Aorta (tissue), 5 donors: Measurements from ENCODE around the gene SWI5. TPM values are rescaled to one million over a fixed set of nuclear protein-coding genes. Genes with fewer than 3 reads are reported as not detected.
"Not testable (repeated sequence)": the region's sequence is repeated elsewhere in the genome, so short reads cannot be mapped to it uniquely, and the experiment has no call there.

Experiments used
- ATAC-seq: fragments of 200-7000 bp; cut with Tn5 transposase; one replicate; pipeline ENCODE4 v1.9.1; 2022; ENCODE audit warnings: moderate library complexity; ENCODE audit not compliant: low FRiP score
- DNase-seq, 2 donors: peaks; one replicate each; pipeline ENCODE4 v3.0.0-alpha.2; 2020
- H3K27ac ChIP-seq, 2 donors: one replicate each; pipeline ENCODE4 v1.5.1; 2013; ENCODE audit warnings: low read length in 2 of 2, mild to moderate bottlenecking in 2 of 2, moderate library complexity in 2 of 2, control low read depth in 1 of 2, inconsistent platforms in 1 of 2, low read depth in 1 of 2
- H3K27me3 ChIP-seq, 2 donors: one replicate each; pipeline ENCODE4 v1.6.1; 2013; ENCODE audit warnings: control low read depth in 1 of 2, low read length in 1 of 2, mild to moderate bottlenecking in 1 of 2, moderate library complexity in 1 of 2; ENCODE audit not compliant: insufficient read depth in 2 of 2, control insufficient read depth in 1 of 2
- H3K36me3 ChIP-seq, 2 donors: one replicate each; pipeline ENCODE4 v1.6.1; 2013; ENCODE audit warnings: control low read depth in 1 of 2, low read length in 1 of 2, mild to moderate bottlenecking in 1 of 2; ENCODE audit not compliant: insufficient read depth in 2 of 2, control insufficient read depth in 1 of 2
- H3K4me1 ChIP-seq, 2 donors: one replicate each; pipeline ENCODE4 v1.6.1; 2013; ENCODE audit warnings: low read length in 2 of 2, control low read depth in 1 of 2, mild to moderate bottlenecking in 1 of 2, moderate library complexity in 1 of 2; ENCODE audit not compliant: insufficient read depth in 2 of 2, control insufficient read depth in 1 of 2
- H3K4me3 ChIP-seq, 2 donors: one replicate each; pipeline ENCODE4 v1.5.1; 2013; ENCODE audit warnings: low read length in 2 of 2, control low read depth in 1 of 2, mild to moderate bottlenecking in 1 of 2
- H3K9me3 ChIP-seq: one replicate; pipeline ENCODE4 v1.6.1; 2013; ENCODE audit warnings: mild to moderate bottlenecking, low read length; ENCODE audit not compliant: control insufficient read depth
- WGBS, 2 donors: extraction: QIAGEN DNeasy Blood & Tissue Kit; methylation state at CpG; one replicate each; pipeline ENCODE4 v1.1.7; 2013; 5-methylcytosine and 5-hydroxymethylcytosine counted together
- intact Hi-C, 2 donors: fragments of 100-400 bp; cut with DNase I; formaldehyde crosslinking; loops; one replicate each; pipeline versions ENCODE4 v1.14.2 to v1.15.0; 2022
- polyA plus RNA-seq, 2 donors: library from polyadenylated mRNA; stranded (reverse); fragments of 200-250 nt; gene quantifications; one replicate each; pipeline ENCODE4 v1.2.3, GENCODE V29; 2013
- total RNA-seq, 2 donors: library from RNA; stranded (reverse); fragmentation: NEBNext Ultra II Directional; extraction: Animal tissue kit (Norgen Biotek cat#: 25700); gene quantifications; one replicate each; pipeline ENCODE4 v1.2.1, GENCODE V29; 2021
- donor health status: healthy with polysubstance abuse.
- donor health status: Bipolar disorder and iron deficiency.
- donor health status: DM: no; HTN: no; CAD: no.
- donor health status: DM: no; HTN: no; CAD: no.
- donor health status: DM: yes; HTN: yes; CAD: no.

SWI5 gene
- total and polyA plus RNA-seq, 4 donors, result 12.2 to 30.8 (median 22.4) TPM

DNA sequence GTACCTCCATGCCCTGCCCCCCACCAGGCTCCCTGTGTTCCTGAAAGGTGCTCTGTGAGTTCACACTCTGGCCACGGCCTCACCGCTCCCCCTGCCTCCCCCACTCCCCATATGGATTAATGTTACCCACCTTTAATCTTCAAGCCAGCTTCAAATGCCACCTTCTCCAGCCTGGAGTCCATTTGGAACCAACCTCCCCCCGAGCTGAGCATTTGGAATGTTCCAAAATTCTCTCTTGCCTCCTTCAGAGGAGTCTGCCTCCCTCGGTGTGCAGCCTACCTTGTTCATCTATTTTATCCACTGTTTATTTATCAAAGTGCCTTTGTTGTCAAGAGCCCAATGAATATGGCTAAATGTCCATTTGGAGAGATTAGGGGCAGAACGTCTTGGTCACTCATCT, 4.6 kb upstream of the SWI5 start:
- WGBS, 2 donors, result 57 to 62% methylated on average over 5 of the region's 5 CpGs
- ATAC-seq (no peak), DNase-seq (no peak)
- H3K9me3 ChIP-seq, result no peaks in the 10 kb centered on the region
- peaks cover 2 to 3% of the 10 kb centered on the region in 2 donors for H3K36me3 ChIP-seq
- intact Hi-C loops, result no loop called here
- H3K4me1 ChIP-seq, result no peaks in the 10 kb centered on the region
- H3K27me3 ChIP-seq, result no peaks in the 10 kb centered on the region
- no peak overlapping the region for H3K27ac ChIP-seq
- no peak overlapping the region for H3K4me3 ChIP-seq

- Histone ChIP-seq H3K27me3 (no peaks in the 10 kb centered on the region), H3K9me3 (no peaks in the 10 kb centered on the region), H3K4me1 (no peaks in the 10 kb centered on the region), H3K27ac (no peak overlapping the region), H3K4me3 (no peak overlapping the region), H3K36me3 (peaks cover 2 to 3% of the 10 kb centered on the region in 2 donors)
- DNase-seq, result no peak
- ATAC-seq, result no peak
- intact Hi-C loops, result no loop called here
- 42 to 46% methylated on average over 8 of the region's 8 CpGs for WGBS, 2 donors
Observed at GRCh38 chr9:128274245-128274644, 1.8 kb upstream of the SWI5 start.

- ATAC-seq (peak; percentile 83), DNase-seq (peak; percentile 67 to 86)
- peaks cover 2 to 3% of the 10 kb centered on the region in 2 donors for H3K36me3 ChIP-seq
- intact Hi-C loops, result no loop called here
- H3K4me1 ChIP-seq, result no peaks in the 10 kb centered on the region
- peak within 1 kb of the TSS in 1 of 2 donors; percentile 49 for H3K27ac ChIP-seq
- no peaks in the 10 kb centered on the region for H3K9me3 ChIP-seq
- H3K4me3 ChIP-seq, result peak within 1 kb of the TSS; percentile 77 to 83
- 1% methylated on average over 49 to 57 of the region's 57 CpGs for whole genome bisulfite sequencing, 2 donors
- no peaks in the 10 kb centered on the region for H3K27me3 ChIP-seq
Observed at GRCh38 chr9:128275198-128276007, 673 bp upstream of the SWI5 start, which contains the start of gene GOLGA2. Gene GOLGA2, minus strand, starts transcription at chr9:128276007. Its CDS starts 31 bp downstream, at chr9:128275976.

DNA sequence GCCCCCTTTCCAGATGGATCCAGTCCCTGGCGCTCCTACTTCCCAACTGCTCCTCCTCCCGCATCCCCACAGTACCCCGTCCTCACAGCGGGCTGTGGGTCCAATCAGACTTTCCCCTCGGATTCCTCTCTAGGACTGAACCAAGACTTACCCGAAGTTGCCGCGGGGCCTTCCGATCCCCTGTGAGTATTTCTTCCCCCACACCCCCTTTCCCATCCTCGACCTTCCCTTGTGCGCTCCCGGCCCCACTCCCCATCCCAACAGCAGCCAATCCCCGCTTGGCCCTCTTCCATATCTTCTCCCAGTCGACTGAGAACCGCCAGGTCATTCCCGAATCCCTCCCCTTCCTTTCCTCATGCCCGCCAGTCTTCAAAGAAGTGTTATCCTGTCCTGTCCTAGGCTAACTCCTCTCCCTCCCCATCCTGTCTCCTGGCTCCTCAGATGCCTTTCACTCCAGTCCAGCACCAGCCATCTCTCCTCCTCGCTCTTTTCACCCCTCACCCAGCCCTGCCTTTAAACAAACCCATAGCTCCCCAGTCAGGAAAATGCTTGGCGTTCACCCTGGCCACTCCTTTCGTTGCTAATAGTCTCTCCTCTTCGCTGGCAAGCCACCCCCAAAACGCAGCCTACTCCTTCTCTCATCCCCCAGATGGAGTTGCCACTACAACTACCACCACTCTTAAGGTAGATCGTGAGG, 646 bp downstream of the SWI5 start:
- Histone ChIP-seq H3K27ac (peak overlapping the region in 1 of 2 donors; percentile 42), H3K4me1 (no peaks in the 10 kb centered on the region), H3K9me3 (no peaks in the 10 kb centered on the region), H3K4me3 (peak overlapping the region; percentile 38 to 61), H3K27me3 (no peaks in the 10 kb centered on the region), H3K36me3 (peaks cover 0 to 3% of the 10 kb centered on the region in 2 donors)
- ATAC-seq (peak; percentile 52), DNase-seq (peak in 1 of 2 donors; percentile 79)
- intact Hi-C loops, result no loop called here
- 3% methylated on average over 23 of the region's 23 CpGs for WGBS, 2 donors

DNA sequence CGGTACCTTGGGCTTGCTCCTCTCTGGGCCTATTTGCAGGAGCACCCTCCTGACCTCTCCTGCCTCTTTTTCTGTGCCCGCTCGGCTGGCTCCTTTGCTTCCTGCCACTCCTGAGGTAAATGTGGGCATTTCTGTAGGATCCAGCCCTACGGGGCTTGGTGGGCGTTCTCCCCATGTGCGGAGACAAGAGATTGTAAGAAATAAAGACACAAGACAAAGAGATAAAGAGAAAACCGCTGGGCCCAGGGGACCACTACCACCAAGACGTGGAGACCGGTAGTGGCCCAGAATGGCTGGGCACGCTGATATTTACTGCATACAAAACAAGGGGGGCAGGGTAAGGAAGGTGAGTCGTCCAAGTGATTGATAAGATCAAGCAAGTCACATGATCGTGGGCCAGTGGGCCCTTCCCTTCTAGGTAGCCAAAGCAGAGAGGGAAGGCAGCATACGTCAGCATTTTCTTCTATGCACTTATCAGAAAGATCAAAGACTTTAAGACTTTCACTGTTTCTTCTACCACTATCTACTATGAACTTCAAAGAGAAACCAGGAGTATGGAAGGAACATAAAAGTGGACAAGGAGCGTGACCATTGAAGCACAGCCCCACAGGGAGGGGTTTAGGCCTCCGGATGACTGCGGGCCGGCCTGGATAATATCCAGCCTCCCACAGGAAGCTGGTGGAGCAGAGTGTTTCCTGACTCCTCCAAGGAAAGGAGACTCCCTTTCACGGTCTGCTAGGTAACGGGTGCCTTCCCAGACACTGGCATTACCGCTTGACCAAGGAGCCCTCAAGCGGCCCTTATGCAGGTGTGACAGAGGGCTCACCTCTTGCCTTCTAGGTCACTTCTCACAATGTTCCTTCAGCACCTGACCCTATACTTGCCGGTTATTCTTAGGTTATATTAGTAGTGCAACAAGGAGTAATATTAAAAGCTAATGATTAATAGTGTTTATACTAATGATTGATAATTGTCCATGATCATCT, 3.3 kb downstream of the SWI5 start:
- H3K4me1 ChIP-seq, H3K27me3 ChIP-seq, H3K36me3 ChIP-seq, H3K4me3 ChIP-seq, H3K27ac ChIP-seq, ATAC-seq, intact Hi-C loops, H3K9me3 ChIP-seq, DNase-seq: not testable (repeated sequence)
- 75 to 78% methylated on average over 22 of the region's 22 CpGs for WGBS, 2 donors

- Histone ChIP-seq H3K4me3 (no peak overlapping the region), H3K4me1 (no peaks in the 10 kb centered on the region), H3K9me3 (no peaks in the 10 kb centered on the region), H3K27ac (no peak overlapping the region), H3K36me3 (no peaks in the 10 kb centered on the region), H3K27me3 (no peaks in the 10 kb centered on the region)
- 95 to 97% methylated on average over 5 of the region's 5 CpGs for WGBS, 2 donors
- no peak for ATAC-seq
- no peak for DNase-seq
- intact Hi-C loops, result no loop called here
Observed at GRCh38 chr9:128280084-128280622, 4.1 kb downstream of the SWI5 start.

DNA sequence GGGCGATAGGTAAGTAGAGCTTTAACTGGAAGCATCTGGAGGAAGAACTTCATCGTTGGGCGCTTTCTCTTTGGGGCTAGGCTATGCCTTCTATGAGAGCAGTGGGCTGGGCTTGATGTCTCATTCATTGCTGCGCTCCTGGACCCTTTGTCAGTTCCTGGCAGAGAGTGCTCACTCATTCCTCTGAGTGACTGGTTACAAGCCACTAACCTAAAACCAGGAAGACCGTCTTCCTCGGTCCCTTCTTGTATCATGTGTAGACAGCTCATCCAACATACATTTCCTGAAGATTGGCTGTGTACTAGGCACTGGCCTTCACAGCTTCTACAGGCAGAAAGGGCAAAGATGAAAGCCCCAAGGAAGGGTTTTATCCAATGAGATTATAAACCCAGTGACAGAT, 6.4 kb downstream of the SWI5 start:
- Histone ChIP-seq H3K36me3 (no peaks in the 10 kb centered on the region), H3K27ac (no peak overlapping the region), H3K27me3 (no peaks in the 10 kb centered on the region), H3K4me1 (no peaks in the 10 kb centered on the region), H3K9me3 (no peaks in the 10 kb centered on the region), H3K4me3 (no peak overlapping the region)
- ATAC-seq (no peak), DNase-seq (no peak)
- intact Hi-C loops, result no loop called here
- WGBS, 2 donors, result 94 to 95% methylated on average over 6 of the region's 6 CpGs
